ENCODE results near the gene SLC7A4.
A peak's percentile ranks its signal among the peaks of the same experiment; 100 is the strongest.

Gene SLC7A4

DNA sequence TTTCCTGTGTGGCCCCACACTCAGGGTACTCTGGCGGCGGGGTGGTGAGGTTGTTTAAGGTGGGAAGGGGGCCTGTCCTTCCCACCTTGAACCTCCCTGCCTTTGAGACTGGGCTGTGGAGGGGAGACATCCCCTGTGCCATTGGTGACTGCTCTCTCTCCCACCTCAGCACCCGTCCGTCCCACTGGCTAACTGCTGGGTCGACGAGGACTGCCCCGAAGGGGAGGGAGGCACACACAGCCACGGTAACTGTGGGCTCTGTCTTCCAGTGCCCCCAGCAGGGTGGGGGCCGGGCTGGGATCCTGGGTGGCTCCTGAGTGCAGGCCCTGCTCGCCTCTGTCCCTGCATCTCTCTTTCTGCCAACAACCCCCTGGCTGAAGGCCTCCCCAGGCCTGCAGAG, 9.9 kb downstream of the SLC7A4 start:
- no peak overlapping the region for H3K4me3 Mint-ChIP-seq
- peaks cover 4% of the 10 kb centered on the region for H3K9me3 Mint-ChIP-seq
- H3K36me3 Mint-ChIP-seq (ENCODE audit: low read depth) = no peaks in the 10 kb centered on the region
- TF ChIP-seq, protein P1, sequence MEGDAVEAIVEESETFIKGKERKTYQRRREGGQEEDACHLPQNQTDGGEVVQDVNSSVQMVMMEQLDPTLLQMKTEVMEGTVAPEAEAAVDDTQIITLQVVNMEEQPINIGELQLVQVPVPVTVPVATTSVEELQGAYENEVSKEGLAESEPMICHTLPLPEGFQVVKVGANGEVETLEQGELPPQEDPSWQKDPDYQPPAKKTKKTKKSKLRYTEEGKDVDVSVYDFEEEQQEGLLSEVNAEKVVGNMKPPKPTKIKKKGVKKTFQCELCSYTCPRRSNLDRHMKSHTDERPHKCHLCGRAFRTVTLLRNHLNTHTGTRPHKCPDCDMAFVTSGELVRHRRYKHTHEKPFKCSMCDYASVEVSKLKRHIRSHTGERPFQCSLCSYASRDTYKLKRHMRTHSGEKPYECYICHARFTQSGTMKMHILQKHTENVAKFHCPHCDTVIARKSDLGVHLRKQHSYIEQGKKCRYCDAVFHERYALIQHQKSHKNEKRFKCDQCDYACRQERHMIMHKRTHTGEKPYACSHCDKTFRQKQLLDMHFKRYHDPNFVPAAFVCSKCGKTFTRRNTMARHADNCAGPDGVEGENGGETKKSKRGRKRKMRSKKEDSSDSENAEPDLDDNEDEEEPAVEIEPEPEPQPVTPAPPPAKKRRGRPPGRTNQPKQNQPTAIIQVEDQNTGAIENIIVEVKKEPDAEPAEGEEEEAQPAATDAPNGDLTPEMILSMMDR (IDR thresholded peaks at IDR 0.05) = no peak
- no peak for DNase-seq
- H3K4me1 Mint-ChIP-seq = peaks cover 26% of the 10 kb centered on the region
- H3K27ac Mint-ChIP-seq = no peak overlapping the region
- H3K27me3 Mint-ChIP-seq (ENCODE audit: low read depth, poor library complexity) = peaks cover 6% of the 10 kb centered on the region

DNA sequence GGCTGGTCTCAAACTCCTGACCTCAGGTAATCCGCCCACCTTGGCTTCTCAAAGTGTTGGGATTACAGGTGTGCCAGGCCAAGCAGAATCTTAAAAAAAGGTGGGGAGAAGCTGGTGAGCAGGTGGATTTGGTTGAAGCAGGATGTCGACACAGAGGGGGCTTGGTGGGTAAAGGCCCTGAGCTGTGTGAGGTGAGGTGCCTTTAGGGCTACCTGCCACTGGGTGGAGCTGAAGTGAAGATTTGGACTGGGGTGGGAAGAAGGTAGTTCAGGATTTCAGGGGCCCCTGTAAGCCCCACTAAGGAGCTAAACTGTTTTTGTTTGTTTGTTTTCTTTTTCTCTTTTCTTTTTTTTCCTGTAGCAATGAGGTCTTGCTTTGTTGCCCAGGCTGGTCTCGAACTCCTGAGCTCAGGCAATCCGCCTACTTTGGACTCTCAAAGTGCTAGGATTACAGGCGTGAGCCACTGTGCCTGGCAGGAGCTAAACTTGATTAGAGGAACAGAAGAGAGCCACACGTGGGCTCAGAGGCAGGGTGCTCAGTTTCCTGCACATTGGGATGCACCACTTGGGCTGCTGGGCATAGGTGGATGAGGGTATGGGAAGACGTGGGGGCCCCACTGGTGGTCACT, 11.4 kb downstream of the SLC7A4 start:
- Mint-ChIP-seq H3K4me1 (peaks cover 41% of the 10 kb centered on the region), H3K4me3 (no peak overlapping the region), H3K27me3 (ENCODE audit: low read depth, poor library complexity) (peaks cover 11% of the 10 kb centered on the region), H3K36me3 (ENCODE audit: low read depth) (no peaks in the 10 kb centered on the region), H3K9me3 (peaks cover 4% of the 10 kb centered on the region), H3K27ac (no peak overlapping the region)
- TF ChIP-seq, protein P1 (IDR thresholded peaks at IDR 0.05) = peak; percentile 15
- no peak for DNase-seq

DNA sequence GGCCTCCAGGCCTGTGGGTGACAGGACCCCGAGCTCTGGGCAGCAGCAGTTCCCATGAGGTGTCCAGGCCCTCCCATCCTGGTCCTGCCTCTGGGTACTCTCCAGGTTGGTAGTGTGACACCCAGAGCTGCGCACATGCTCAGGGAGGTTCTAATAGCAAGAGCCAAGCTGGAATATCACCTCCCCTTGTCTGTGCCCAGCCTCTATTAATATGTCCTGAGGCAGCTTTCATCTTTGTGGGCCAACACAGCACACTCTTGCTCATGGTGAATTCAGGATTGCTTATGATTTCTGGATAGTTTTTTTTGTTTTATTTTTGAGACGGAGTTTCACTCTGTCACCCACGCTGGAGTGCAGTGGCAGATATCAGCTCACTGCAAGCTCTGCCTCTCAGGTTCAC, 14.0 kb downstream of the SLC7A4 start:
- Mint-ChIP-seq H3K4me3 (no peak overlapping the region), H3K27me3 (ENCODE audit: low read depth, poor library complexity) (peaks cover 11% of the 10 kb centered on the region), H3K27ac (peak overlapping the region; percentile 39), H3K36me3 (ENCODE audit: low read depth) (no peaks in the 10 kb centered on the region), H3K9me3 (peaks cover 4% of the 10 kb centered on the region), H3K4me1 (peaks cover 62% of the 10 kb centered on the region)
- DNase-seq = no peak
- TF ChIP-seq, protein P1 (IDR thresholded peaks at IDR 0.05) = no peak

DNA sequence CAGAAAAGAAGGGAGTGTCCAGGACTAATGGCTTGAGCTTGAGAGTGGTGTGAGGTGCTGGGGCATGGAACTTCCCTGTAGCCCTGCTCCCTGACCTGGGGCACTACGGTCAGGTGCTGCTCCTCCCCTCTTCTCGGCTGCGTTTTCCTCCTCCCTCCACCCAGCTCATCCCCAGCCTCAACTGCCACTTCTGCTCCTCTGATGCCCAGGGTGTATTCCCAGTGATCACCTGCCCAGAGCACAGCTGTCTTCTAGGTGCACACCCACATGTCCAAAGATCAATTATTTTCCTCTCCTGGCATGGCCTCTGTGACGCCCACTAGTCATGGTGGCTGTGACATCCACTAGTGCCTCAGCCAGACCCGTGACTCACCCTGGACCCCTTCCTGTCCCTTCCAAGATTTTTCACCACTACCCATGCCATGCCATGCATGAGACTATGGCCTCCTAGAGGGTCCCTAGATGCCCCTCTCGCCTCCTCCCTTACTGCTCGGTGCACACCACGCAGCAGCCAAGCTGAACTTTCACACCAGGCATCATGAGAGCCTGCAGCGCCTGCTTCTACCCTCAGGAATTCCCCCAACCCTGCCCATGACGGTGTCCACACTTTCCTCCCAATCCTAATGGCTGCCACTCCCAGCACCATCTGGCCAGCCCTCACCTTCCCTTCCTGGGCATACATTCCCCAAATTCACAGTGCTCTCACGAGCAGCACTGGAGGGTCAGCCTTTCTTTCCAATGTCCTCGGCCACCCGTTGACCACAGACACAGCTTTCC, 15.5 kb downstream of the SLC7A4 start:
- Mint-ChIP-seq H3K4me3 (peak overlapping the region; percentile 67), H3K27me3 (ENCODE audit: low read depth, poor library complexity) (peaks cover 11% of the 10 kb centered on the region), H3K9me3 (peaks cover 4% of the 10 kb centered on the region), H3K36me3 (ENCODE audit: low read depth) (no peaks in the 10 kb centered on the region), H3K4me1 (peaks cover 77% of the 10 kb centered on the region), H3K27ac (peak overlapping the region; percentile 80)
- DNase-seq = no peak
- TF ChIP-seq, protein P1 (IDR thresholded peaks at IDR 0.05) = no peak

DNA sequence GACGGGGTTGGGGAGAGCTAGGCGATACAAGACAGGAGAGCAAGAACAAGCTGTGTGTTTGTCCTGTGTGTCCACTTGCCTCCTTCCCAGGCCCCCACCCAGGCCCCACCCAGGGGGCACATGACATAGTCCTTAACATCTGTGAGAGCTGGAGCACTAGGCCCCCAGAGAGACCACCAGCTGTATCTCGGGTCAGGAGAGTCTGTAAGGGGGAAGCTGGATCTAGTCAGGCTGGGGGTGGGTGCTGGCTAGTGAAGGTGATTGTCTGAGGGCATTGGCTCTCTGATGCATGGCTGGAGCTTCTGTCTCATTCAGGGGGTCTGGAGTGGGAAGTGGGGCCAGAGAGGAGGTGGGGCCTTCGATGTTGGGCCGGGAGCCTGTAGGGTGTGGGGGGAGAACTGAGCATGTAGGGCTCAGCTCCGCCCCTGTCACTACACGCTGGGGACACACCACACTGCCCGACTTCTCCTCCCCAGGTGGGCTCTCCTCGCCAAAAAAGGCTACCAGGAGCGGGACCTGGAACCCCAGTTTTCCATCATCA, 16.8 kb downstream of the SLC7A4 start:
- H3K36me3 Mint-ChIP-seq (ENCODE audit: low read depth) = no peaks in the 10 kb centered on the region
- peaks cover 11% of the 10 kb centered on the region for H3K27me3 Mint-ChIP-seq (ENCODE audit: low read depth, poor library complexity)
- DNase-seq = no peak
- peaks cover 4% of the 10 kb centered on the region for H3K9me3 Mint-ChIP-seq
- TF ChIP-seq, protein P1 (IDR thresholded peaks at IDR 0.05) = no peak
- peak overlapping the region; percentile 100 for H3K27ac Mint-ChIP-seq
- H3K4me1 Mint-ChIP-seq = peaks cover 75% of the 10 kb centered on the region
- H3K4me3 Mint-ChIP-seq = peak overlapping the region; percentile 90

Measured in nephron progenitor cell (in vitro differentiated cells).